Thoracic aorta (tissue), 2 donors: ENCODE results near the gene INAVA. TPM values are rescaled to one million over a fixed set of nuclear protein-coding genes. Genes with fewer than 3 reads are reported as not detected.

Experiments used
- ATAC-seq: fragments of 150-250 bp; one replicate; pipeline ENCODE4 v1.8.0; 2017; ENCODE audit warnings: low read depth; ENCODE audit not compliant: insufficient number of reproducible peaks, low FRiP score
- DNase-seq: peaks from one replicate; pipeline ENCODE4 v3.0.0-alpha.2; 2020; ENCODE audit warnings: low spot score
- H3K27ac ChIP-seq, 2 donors: fragments of 200-600 bp; sonication (generic); 1 replicate in 1 of 2; 2 replicates in 1 of 2; pipeline ENCODE4 v1.5.1; 2016; ENCODE audit warnings: mild to moderate bottlenecking in 2 of 2, moderate library complexity in 2 of 2
- H3K27me3 ChIP-seq: fragments of 200-600 bp; sonication (generic); replicated peaks from 2 replicates; pipeline ENCODE4 v1.6.0; 2016; ENCODE audit warnings: mild to moderate bottlenecking; ENCODE audit not compliant: insufficient read depth
- H3K36me3 ChIP-seq: fragments of 200-600 bp; sonication (generic); one replicate; pipeline ENCODE4 v1.5.1; 2016
- H3K4me1 ChIP-seq, 2 donors: fragments of 200-600 bp; sonication (generic); 1 replicate in 1 of 2; 2 replicates in 1 of 2; pipeline versions ENCODE4 v1.5.1 to v1.6.0; 2016; ENCODE audit warnings: low read depth in 2 of 2, mild to moderate bottlenecking in 1 of 2; ENCODE audit not compliant: control insufficient read depth in 1 of 2
- H3K4me3 ChIP-seq: fragments of 200-600 bp; sonication (generic); 2 replicates; pipeline ENCODE4 v1.5.1; 2016; ENCODE audit warnings: mild to moderate bottlenecking
- H3K9me3 ChIP-seq: fragments of 200-600 bp; sonication (generic); 2 replicates; pipeline ENCODE4 v1.5.1; 2016
- CTCF ChIP-seq: fragments of 200-600 bp; sonication (generic); IDR thresholded peaks from one replicate; pipeline ENCODE4 v1.5.1; 2019; ENCODE audit warnings: antibody characterized with exemption
- total RNA-seq, 2 donors: library from RNA; depleted of rRNA; stranded (reverse); fragments of >200 nt; gene quantifications; one replicate each; pipeline versions ENCODE4 v1.1.0 to v1.2.3, GENCODE V29; 2016

The INAVA gene
- total RNA-seq, 2 donors from 2014 or later, result 1.8 to 3.5 TPM

- no peak for TF ChIP-seq CTCF
- ATAC-seq, result no peak
- DNase-seq, result no peak
- Histone ChIP-seq H3K4me3 (no peak overlapping the region), H3K27me3 (no peaks in the 10 kb centered on the region), H3K9me3 (peaks cover 4% of the 10 kb centered on the region), H3K4me1 (no peaks in the 10 kb centered on the region), H3K27ac (no peak overlapping the region), H3K36me3 (no peaks in the 10 kb centered on the region)
Observed at GRCh38 chr1:200945111-200945510, 50.4 kb downstream of the INAVA start.

GRCh38 chr1:200947059-200947566, 52.4 kb downstream of the INAVA start:
- peaks cover 4% of the 10 kb centered on the region for H3K9me3 ChIP-seq
- no peak overlapping the region for H3K4me3 ChIP-seq
- no peaks in the 10 kb centered on the region for H3K4me1 ChIP-seq
- no peaks in the 10 kb centered on the region for H3K36me3 ChIP-seq
- H3K27ac ChIP-seq, result no peak overlapping the region
- DNase-seq (no peak), ATAC-seq (no peak)
- no peaks in the 10 kb centered on the region for H3K27me3 ChIP-seq
- TF ChIP-seq CTCF, result no peak

GRCh38 chr1:200949626-200950025, 54.9 kb downstream of the INAVA start:
- Histone ChIP-seq H3K27ac (no peak overlapping the region), H3K4me3 (no peak overlapping the region), H3K4me1 (no peaks in the 10 kb centered on the region), H3K36me3 (no peaks in the 10 kb centered on the region), H3K9me3 (peaks cover 4% of the 10 kb centered on the region), H3K27me3 (no peaks in the 10 kb centered on the region)
- ATAC-seq (no peak), DNase-seq (no peak)
- no peak for TF ChIP-seq CTCF

- no peaks in the 10 kb centered on the region for H3K4me1 ChIP-seq
- H3K4me3 ChIP-seq, result no peak overlapping the region
- H3K36me3 ChIP-seq, result no peaks in the 10 kb centered on the region
- peaks cover 4% of the 10 kb centered on the region for H3K9me3 ChIP-seq
- ATAC-seq, result no peak
- DNase-seq, result no peak
- H3K27ac ChIP-seq, result no peak overlapping the region
- no peaks in the 10 kb centered on the region for H3K27me3 ChIP-seq
- no peak for TF ChIP-seq CTCF
Observed at GRCh38 chr1:200951016-200951415, 56.3 kb downstream of the INAVA start.

- Histone ChIP-seq H3K36me3 (no peaks in the 10 kb centered on the region), H3K4me1 (no peaks in the 10 kb centered on the region), H3K27ac (no peak overlapping the region), H3K9me3 (no peaks in the 10 kb centered on the region), H3K4me3 (no peak overlapping the region), H3K27me3 (no peaks in the 10 kb centered on the region)
- no peak for TF ChIP-seq CTCF
- no peak for ATAC-seq
- no peak for DNase-seq
Observed at GRCh38 chr1:200954434-200954833, 59.7 kb downstream of the INAVA start.
